Testis (tissue), 2 donors: ENCODE results near the gene GRID1.

Experiments
- CTCF ChIP-seq, 3 experiments: fragments of 450-650 bp in 2 of 3; fragments of 200-600 bp in 1 of 3; sonication (generic) in 1 of 3; IDR thresholded peaks; one replicate each; pipeline ENCODE4 v1.5.1; 2016 to 2019; ENCODE audit warnings: antibody characterized with exemption in 3 of 3, mild to moderate bottlenecking in 2 of 3, moderate library complexity in 1 of 3
- POLR2A ChIP-seq: fragments of 450-650 bp; IDR thresholded peaks from one replicate; pipeline ENCODE4 v1.6.1; 2017; ENCODE audit warnings: antibody characterized with exemption, mild to moderate bottlenecking, moderate library complexity

DNA sequence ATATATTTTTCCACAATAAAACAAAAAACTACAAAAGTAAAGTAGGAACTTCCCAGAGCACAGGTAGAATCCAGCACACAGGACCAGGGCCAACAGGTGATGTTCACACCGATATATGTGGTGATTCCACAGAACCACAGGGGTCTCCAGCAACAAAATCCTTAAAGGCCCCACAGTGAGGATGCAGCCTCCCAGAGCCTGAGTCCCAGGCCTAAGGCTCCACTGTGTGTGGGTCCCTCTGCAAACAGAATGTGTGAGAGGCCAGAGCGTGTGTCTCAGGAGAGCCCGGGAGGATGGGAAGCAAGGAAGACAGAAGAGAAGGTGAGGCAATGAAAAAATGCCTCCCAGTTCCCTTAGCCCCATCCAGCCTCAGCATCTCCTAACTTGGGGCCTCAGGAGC is 173.9 kb downstream of the GRID1 start:
- TF ChIP-seq CTCF (IDR thresholded peaks at IDR 0.05) (no peak), POLR2A (no peak)
